Keratinocyte (primary cell): Measurements from ENCODE around the gene FAM98A.

Experiments
- EZH2 ChIP-seq: IDR thresholded peaks from one replicate; pipeline ENCODE4 v1.6.1; 2012; ENCODE audit warnings: inconsistent platforms, mild to moderate bottlenecking, low read length, moderate library complexity
- TF ChIP-seq, protein P1 (sequence below), 3 experiments: IDR thresholded peaks in 1 of 3; conservative IDR thresholded peaks in 1 of 3; optimal IDR thresholded peaks in 1 of 3; 2 replicates in 2 of 3; 3 replicates in 1 of 3; pipeline versions ENCODE3 to v1.5.1; 2011; ENCODE audit warnings: low read length in 3 of 3, mild to moderate bottlenecking in 3 of 3, moderate library complexity in 2 of 3, control low read depth in 1 of 3, inconsistent platforms in 1 of 3; ENCODE audit not compliant: insufficient read depth in 2 of 3; ENCODE audit errors: extremely low read depth in 1 of 3

DNA sequence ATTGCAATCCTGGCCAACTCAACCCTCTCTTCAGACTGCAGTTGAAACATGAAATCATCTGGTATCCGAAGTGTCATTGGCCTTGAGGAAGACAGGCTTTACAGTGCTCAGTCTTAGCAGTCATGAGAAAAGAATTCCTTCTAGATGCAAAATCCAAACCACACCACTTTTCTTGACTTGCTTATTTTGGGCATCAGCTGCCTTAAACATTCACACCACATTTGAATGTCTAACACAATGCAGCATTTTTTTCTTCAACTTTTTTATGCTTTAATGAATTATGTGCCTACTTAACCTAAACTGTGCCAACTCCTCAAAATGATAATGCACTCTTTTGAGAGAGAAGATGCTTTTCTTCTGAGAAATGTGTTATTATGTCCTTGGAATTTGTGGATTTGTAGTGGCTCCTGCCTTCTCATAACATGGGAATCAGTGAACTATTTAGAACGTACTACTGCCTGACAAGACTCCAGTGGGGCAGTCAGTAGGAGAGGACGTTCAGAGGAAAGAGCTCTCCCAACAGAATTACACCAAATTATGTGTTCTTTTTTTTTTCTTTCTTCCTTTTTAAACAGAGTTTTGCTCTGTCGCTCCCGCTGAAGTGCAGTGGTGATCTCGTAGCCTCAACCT, 3.2 kb upstream of the FAM98A start:
- TF ChIP-seq, protein P1, sequence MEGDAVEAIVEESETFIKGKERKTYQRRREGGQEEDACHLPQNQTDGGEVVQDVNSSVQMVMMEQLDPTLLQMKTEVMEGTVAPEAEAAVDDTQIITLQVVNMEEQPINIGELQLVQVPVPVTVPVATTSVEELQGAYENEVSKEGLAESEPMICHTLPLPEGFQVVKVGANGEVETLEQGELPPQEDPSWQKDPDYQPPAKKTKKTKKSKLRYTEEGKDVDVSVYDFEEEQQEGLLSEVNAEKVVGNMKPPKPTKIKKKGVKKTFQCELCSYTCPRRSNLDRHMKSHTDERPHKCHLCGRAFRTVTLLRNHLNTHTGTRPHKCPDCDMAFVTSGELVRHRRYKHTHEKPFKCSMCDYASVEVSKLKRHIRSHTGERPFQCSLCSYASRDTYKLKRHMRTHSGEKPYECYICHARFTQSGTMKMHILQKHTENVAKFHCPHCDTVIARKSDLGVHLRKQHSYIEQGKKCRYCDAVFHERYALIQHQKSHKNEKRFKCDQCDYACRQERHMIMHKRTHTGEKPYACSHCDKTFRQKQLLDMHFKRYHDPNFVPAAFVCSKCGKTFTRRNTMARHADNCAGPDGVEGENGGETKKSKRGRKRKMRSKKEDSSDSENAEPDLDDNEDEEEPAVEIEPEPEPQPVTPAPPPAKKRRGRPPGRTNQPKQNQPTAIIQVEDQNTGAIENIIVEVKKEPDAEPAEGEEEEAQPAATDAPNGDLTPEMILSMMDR (optimal IDR thresholded peaks at IDR 0.05 in 1 of 3, IDR thresholded peaks at IDR 0.05 in 1 of 3, conservative IDR thresholded peaks at IDR 0.05 in 1 of 3; ENCODE audit: extremely low read depth in 1 of 3, insufficient read depth in 2 of 3, low read length in 3 of 3) = no peak
- TF ChIP-seq EZH2 = no peak
